ENCODE measurements around the gene CSTPP1.

DNA sequence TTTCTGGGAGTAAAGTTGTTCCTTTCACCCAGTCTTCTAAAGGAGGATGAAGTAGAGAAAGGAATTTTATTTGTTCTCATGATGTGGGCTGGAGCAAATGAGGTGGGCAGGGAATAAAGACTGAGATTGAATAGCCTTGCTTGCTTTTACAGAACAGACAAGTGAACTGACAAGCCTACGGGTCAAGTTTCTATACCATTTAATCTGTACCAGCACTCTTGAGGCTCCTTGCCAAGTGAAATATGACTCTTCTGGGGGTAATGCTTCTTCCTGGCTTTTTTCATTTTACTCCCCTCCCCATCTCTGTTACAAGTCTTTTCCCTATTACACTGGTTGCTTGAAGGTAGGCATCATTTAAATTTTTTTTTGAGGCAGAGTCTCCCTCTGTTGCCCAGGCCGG lies 54.8 kb downstream of the CSTPP1 start:
- TF ChIP-seq, protein P1, sequence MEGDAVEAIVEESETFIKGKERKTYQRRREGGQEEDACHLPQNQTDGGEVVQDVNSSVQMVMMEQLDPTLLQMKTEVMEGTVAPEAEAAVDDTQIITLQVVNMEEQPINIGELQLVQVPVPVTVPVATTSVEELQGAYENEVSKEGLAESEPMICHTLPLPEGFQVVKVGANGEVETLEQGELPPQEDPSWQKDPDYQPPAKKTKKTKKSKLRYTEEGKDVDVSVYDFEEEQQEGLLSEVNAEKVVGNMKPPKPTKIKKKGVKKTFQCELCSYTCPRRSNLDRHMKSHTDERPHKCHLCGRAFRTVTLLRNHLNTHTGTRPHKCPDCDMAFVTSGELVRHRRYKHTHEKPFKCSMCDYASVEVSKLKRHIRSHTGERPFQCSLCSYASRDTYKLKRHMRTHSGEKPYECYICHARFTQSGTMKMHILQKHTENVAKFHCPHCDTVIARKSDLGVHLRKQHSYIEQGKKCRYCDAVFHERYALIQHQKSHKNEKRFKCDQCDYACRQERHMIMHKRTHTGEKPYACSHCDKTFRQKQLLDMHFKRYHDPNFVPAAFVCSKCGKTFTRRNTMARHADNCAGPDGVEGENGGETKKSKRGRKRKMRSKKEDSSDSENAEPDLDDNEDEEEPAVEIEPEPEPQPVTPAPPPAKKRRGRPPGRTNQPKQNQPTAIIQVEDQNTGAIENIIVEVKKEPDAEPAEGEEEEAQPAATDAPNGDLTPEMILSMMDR (IDR thresholded peaks at IDR 0.05; ENCODE audit: poor library complexity, severe bottlenecking): no peak
- no peak for TF ChIP-seq TAF1 (IDR thresholded peaks at IDR 0.05; ENCODE audit: low read depth)
